Stimulated activated CD4-positive, alpha-beta T cell treated with anti-CD3 and anti-CD28 coated beads, TNF-alpha, amount 100 ng/mL, for 48 hours (primary cell): ENCODE measurements around the gene ERN1.

Source experiments
- DNase-seq, 3 donors: peaks; one replicate each; pipeline ENCODE4 v3.0.0-alpha.2; 2020; ENCODE audit warnings: low read depth in 3 of 3

Gene ERN1

DNA sequence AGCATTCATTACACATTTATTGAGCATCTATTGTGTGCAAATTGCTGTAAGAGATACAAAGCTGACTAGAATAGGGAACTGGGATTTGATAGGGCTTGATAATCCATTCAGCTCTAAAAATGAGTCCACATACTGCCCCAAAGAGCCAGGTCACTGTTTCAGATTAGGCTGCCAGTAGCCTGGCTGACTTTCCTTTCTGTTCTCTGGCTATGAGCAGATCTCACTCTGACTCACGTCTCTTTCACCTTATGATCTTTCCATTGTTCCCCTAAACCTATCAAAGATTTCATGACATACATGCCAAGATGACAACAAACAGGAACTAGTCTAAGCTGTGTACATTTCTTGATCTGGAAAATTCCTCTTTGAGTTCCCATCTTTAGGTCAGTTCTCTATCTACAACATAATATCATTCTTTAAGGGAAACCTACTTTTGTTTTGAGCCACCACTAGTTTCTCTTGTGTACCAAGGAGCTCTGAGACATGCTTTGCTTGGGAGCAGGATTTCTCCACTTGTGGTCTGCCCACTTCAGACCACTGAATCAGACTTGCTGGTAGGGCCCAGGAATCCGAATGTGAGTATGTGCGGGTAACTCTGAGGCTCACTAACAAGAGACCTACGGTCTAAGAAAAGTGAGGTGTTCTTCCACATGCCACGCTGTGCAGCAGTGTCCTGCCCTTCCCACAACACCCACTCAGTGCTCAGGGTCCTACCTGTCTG, 68.6 kb downstream of the ERN1 start:
- no peak for DNase-seq

DNA sequence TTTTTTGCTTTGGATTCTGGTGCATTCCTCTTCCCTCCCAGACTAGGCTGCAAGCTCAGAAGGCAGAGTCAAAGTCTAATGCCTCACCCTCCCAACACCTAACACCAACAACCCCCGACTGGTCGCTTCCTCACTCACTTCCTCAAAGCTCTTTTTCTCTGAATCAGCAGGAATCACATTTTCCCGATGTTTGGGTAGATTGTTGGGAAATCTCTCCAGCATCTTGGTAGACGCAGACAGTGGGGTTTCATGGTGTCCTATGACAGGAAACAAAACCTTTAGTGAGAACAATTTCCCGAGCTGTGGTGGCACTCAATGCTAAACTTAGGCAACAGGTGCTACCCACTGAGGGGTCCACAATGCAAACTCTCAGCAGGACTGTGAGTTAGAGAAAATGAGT, 69.6 kb downstream of the ERN1 start:
- DNase-seq: no peak

DNA sequence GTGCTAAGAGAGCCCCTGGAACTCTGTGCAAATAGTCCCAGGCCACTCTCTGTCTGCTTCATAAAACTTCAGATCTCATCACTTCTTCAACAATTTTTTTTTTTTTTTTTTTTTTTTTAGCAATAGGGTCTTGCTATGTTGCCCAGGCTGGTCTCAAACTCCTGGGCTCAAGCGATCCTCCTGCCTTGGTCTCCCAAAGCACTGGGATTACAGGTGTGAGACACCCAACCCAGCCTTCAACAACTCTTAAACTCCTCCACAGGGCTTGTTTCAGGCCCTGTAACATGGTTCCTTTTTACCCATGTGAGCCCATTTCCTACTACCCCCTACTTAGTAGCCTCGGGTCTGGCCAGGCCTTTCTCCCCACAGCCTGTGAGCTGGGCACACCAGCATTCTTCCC, 70.2 kb downstream of the ERN1 start:
- DNase-seq: no peak

DNA sequence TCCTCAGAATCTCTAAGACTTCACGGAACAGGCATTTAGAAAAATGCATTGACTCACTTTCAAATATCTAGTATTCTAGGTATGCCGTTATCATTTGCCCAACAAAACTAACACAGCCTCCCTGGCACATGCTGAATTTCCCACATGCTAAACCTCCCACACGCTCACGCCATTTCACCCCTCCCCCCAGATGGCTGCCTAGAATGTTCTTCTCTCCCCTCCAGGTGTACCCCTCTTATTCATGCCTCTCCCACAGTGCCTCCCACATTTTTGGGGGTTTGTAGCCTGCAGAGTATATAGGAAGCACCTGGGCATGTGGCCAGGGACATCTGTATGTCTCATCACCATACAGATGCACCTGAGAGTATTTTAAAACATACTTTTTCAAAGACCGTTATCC, 71.3 kb downstream of the ERN1 start:
- no peak for DNase-seq

DNA sequence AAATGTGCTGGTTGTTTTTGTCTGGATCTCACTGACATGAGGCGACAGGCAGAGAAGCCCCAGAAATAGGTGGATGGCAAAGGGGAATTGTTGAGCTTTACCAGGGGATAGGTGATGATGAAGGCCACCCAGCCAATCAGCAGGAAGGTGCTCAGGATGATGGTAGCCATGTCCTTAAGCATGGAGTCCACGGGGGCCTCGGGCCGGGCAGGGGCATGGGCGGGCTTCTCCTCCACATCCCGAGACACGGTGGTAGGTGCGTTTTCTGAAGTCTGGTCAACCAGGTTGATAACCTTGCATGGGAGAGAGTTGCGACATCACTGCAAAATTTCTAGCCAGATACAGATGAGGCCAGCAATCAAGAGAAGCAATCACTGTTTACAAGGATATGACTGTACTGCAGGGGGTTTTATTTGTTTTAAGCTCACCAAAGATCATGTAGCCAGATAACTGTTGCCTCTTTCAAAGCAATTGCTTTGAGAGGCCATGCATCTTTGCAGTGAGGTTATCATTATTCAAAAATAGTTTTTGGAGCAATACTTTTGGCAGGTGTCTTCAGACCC, 72.2 kb downstream of the ERN1 start:
- DNase-seq: no peak

DNA sequence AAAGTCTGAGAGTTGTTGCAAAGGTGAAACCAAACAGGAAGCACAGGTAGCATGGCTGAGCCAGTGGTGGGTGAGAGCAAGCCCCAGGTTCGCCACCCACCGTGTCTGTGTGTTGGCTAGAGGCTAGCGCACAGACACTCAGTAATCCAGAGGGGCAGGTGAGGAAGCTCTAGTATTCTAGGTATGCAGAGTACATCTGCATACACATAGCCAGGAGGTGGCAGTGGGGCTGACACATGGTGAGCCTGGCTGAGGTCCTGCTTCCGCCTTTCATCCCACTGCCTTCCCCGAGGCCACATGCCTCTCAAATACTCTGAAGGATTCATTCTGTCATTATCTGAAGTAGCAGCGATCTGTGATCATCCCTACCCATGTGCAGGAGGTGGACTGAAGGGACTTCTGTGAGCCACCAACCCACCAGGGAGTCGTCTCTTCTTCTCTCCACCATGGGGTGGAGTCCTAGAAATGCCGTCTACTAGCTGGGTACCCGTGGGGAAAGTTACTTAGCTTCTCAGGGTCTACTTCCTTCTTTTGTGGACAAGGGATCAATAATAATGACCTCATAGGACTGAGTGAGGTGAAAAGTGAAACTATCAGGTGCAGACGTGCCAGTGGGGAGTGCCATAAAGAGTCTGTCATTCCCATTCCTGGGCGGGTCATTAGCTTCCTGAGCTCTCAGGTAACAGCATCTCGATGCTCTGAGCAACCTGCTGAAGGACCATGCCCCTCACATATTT, 73.5 kb downstream of the ERN1 start:
- DNase-seq: no peak

DNA sequence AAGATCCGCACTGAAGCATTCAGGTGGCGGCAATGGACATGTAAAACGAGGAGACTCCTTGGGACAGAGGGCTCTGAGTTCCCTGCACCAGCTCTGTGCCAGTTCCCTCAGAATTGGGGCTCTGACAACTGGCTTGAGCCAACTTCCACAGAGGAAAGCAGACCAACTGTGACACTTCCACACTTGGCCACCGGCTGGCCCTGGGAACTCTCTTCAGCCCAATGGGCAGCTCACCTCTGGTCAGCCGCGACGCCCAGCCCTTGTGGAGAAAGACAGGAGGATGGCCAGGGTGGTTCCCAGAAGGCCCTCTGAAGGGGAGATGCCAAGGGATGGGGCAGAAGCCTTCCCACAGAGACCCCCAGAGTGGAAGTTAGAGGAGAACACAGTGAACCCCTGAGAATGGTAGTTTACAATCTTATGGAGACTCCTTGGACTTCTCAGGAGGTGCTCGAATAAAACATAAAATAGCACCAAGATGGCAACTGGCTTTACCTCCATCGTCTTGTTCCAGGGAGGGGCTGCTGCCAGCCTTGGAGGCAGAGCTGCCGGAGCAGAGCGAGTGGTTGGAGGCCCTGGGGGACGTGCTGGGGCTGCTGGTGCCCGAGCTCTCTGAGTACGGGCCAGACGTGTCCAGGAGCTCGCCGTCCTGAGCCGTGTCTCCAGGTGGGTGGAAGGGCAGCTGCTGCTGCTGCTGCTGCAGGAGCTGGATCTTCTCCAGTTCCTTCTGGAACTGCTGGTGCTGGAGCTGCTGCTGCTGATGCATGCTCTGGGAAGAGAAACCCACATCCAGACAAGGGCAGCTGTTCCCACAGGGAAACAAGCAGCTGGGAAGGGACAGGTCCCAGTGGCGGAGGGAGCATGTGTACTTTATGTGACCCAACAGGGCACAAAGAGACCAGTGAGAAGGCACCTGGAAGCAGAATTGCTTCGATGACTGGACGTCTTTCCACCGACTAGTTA, 74.5 kb downstream of the ERN1 start:
- no peak for DNase-seq

DNA sequence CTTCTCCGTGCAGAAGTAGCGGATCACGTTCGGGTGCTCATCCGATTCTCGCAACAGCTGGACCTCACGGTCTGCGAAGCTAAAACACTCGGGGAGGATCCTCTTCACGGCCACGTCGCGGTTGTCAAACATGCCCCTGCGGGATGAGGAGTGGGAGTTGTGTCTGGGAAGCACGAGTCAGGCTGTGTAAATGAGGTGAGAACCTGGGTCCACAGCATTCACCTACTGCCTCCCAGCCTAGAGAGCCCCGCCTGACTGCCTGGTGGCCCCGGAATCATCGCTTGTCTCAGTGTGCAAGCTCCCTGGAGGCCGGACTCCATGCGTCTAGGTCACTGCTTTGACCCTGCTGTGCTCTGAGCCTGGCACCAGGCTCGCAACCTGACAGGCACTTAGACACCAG, 75.6 kb downstream of the ERN1 start:
- DNase-seq: no peak

DNA sequence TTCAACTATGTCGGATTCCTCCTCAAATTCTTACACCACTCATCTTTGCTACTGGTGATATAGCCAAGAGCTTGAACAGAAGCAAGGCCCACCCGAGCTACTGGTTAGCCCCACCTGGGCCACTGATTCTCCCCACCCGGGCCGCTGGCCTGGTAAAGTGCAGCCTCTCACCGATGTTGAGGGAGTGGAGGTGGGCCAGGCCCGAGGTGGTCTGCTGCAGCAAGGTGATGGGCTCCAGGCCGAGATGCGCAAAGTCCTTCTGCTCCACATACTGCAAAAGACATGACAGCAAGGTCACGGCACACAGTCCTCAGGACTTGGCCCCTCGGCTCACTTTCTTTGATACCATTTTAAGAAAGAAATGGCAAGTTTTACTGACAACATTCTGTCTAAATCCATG, 76.8 kb downstream of the ERN1 start:
- no peak for DNase-seq

DNA sequence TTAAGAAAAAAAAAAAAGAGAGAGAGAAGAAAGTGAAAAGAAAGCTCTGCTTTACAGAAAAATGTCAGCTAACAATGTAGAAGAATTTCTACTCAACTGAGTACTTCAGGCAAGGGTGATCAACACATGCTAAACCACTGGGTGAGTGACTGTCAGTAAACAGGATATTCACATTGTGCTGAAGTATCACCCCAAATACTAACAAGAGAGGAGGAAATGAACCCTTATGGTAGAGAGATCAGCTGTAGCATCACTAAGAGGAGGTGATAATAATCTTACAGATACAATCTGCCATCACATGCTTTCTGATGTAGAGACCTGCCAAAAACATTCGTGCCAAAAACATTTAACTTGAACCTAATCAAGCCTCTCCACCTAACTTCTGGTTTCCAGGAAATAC, 78.8 kb downstream of the ERN1 start:
- DNase-seq: no peak

DNA sequence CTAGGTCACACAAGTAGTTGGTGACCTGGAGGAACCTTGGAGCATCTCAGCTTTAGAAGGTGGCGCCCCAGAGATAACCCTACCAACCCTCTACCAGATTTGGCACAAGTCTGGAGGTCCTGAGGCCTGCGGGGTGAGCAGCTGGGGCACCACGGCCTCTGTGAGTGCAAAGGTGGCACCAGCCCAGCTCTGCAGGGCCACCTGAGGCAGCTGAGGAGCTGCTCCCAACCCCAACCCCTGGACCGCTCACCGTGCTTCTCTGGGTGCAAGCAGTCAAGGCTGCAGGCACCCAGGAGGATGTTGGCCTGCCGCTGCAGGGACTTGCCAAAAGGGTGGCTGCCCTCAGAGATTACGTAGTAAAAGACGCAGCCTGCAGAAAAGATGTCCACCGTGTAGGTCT, 81.1 kb downstream of the ERN1 start:
- no peak for DNase-seq

DNA sequence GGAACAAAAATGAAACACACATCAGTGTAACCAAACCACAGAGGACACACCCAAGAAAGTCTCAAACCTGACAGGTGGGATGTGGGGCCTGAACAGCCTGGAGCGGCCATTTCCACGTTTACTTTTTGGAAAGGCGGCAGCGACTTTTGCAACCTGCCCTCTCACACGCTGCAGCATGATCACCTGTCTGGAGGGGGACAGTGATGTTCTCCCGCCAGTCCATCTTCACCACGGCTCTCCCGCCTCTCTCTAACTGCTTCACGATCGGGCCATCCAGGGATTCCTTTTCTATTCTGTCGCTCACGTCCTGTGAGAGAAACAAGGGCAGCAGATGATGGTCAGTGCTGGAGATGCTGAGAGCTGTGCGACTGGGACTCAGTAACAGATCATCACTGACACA, 84.8 kb downstream of the ERN1 start:
- DNase-seq: no peak

DNA sequence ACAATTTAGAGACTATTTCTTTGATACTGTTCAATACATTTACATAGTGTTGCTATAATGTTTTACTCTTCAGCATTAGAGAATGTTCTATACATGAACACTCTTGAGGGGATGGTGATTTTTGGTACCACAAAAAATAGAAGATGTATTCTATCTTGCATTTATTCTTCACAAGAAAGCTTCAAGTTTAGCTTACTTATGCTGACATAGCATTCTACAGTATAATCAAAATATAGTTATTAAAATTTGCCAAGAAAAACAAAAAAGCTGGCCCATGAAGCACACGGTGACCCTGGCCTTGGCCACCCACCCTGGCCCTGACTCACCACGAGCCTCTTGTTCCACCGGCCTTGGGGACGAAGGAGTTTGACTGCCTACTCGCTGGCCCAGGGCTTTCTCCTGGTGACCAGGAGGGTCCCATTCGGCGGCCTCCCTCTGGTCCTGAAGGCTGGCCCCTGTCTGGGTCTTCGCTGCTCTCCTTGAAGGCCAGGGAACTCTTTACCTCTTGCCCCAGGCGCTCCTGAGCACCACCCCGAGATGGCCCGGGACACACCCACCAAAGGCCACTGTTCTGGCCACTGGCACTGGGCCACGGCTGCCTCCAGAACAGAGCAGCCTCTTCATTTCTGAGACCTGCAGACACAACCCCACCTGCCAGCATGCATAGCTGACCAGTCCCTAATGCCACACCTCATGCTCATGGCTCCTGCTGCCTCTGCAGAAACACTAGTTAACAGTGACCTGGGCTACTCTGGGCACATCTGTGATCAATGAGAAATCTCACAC, 87.1 kb downstream of the ERN1 start:
- DNase-seq: no peak

DNA sequence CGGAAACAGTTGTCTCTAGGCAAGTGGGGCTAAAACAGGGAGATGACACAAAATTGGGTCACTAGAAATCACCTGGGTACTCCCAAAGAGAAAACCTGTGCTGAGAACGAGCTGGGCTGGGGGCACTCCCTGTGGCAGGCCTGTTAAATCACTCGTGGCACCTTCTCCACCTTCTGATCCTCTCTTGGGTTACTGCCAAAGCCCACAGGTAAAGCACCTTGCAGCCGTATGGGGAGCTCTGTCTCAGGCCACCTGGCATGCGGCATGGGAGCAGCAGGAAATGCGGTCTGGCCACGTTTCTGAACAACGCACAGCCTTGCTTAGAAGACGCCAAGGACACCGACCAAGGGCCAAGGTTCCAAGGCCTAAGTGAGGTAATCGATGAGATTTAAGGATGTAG, 88.0 kb downstream of the ERN1 start:
- DNase-seq: no peak

DNA sequence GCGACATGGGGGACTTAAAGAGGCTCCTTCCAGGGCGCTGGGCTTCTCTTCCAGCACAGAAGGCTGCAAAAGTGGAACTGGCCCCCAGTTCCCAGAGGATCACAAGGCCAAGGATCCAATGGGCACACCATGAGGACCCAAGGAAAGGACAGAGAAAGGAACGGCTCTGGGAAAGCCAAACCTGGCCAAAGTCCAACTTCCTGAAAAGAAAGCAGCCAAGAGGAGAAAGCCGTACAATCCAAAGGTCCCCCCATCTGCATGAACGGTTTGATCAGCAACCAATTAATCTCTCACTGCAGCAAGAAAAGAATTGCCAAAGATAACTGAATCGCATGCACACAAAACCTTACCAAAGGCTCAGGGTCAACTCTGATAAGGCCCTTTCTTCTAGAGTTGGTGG, 89.7 kb downstream of the ERN1 start:
- no peak for DNase-seq

DNA sequence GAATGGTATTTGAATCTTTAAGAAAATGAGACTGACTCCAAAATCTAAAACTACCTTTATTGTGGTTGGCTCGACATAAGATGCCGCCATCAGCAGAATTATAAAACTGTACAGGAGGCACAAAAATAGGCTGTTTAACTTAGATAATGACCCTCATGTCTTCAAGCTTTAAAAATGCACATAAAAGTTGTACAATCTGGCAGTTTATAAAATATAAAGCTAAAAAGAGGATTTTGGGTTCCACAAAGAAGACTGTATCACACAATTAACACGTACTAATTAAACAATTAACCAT, 90.9 kb downstream of the ERN1 start:
- DNase-seq: no peak

DNA sequence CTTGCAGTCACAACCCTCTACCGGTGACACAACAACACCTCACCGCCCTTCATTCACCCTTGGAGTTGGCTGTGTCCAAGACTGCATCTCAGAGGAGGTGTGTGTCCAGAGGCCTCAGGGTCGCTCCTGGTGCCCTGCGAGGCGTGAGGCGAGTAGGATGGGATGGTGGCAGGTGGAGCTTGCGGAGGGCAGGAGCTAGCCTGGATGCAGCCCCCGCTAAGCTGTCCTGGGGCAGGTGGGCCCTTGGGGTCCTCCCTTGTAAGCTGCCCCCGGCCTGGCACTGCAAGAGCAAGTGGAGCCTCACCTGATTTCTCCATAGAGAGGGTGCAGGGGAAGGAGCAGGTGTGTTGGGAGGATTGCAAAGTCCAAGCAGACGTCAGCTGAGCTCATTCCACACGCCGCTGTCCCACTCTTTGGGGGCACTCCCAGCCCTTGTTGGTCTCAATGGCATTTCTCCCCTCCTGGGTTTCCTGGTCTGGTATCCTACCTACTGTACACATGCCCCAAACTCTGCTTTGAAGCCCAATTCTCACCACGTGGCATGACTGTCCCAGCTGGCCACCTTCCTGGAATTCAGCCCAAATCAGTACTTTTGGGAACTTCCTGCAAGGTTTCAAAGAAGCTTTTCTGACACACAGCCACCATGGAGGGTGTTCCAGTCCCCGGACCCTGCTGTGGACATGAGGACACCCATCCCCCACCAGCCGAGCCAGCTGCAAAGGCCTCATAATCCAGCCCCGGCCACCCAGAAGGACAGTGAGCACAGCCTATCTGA, 91.4 kb downstream of the ERN1 start:
- DNase-seq: no peak

DNA sequence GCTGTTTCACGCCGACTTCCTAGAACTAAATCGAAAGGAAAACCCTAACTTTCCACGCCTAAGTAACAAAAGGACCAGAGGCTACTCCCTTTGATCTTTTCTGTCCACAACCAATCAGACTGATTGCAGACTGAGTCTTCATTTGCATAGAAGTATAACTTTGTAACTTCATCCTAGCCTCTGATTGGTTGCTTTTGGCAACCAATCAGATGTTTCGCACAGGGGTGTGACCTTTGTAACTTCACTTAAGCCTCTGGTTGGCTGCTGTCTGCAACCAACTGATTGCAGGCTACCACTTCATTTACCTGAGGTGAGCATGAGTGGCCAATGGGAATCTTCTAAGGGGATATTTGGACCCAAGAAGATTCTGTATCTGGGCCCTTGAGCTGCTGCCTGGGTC, 92.1 kb downstream of the ERN1 start:
- DNase-seq: no peak

DNA sequence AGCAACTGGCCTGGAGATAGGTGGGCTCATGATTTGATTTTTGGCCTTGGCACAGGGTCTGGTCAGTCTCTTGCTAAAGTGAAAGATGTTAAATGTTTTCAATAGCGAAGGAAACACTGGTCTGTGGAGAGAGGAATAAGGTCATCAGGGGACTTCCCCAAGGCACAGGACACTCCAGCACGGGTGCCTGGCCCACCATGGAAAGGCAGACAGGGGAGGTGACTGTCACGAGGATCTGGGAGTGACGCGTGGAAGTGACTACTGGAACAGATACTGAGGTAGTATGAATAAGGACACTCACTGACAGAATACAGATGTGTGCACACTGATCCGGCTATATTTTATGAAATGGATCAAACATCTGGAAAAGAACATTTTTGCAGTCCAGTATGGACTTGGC, 92.8 kb downstream of the ERN1 start:
- DNase-seq: no peak

DNA sequence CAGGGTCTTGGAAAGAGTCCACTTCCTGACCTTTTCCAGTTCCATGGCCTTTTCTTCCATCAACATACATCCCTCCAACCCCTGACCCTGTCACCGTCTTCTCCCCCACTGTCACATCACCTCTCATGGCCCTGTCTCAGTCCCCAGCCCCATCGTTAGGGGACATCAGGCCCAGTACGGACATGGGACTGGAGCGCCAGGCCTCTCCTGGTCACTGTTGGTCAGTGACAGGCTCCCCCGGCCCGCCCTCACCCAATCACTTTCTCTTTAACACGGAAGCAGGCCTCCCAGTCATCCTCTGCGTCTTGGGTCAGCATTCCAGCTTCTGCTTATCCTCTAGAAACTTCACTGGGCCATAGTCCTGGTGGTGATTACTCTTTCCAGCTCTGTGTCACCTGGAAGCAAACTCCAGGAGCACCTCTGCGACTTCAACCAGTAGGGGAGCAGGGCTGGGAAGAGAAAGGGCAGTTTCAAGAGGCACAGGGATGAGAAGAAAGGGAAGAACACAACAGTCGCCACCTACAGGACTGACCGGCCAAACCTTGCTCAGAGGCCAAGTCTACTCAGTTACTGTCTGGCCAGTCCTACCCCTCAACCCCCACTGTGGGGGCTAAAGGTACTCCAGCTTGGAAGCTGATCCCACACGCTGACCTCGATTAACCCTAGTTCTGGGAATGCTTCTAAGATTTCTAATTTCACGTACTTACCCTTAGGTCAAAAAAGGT, 93.6 kb downstream of the ERN1 start:
- DNase-seq: no peak
